Measurements from ENCODE around the gene ANKDD1A.

Gene ANKDD1A

DNA sequence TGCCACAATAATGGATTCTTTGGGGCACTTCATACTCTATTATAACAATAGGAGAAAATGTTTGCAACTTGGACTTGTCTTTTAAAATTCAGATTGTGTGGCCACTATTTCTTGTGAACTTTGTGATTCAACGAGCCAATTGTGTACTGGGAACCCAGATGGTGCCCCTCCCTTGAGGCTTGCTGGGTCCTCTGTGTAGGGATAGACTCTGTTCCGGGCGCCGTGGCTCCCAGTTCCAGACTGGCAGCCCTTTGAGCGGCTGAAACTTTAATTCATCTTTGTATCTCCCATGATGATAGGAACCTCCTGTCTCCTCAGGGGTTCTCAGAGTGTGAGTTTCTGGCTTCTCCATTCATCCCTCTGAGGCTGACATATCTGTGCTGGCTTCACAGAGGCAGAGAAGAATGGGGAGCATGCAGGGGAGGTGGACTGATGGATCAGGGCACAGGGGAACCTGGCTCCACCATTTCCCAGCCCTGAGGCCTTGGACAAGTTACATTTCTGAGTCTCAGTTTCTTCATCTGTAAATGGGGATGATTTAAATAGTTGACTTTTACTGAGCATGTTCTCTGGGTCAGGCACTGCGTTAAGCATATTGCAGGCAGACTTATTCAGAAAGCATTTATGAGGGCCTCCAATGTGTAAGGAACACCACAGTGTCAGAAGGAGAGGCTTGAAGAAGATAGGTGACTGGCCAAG lies 15.2 kb upstream of the ANKDD1A start:
- no peak for DNase-seq

GRCh38 chr15:64897345-64897985 lies 14.2 kb upstream of the ANKDD1A start:
- DNase-seq = no peak

DNA sequence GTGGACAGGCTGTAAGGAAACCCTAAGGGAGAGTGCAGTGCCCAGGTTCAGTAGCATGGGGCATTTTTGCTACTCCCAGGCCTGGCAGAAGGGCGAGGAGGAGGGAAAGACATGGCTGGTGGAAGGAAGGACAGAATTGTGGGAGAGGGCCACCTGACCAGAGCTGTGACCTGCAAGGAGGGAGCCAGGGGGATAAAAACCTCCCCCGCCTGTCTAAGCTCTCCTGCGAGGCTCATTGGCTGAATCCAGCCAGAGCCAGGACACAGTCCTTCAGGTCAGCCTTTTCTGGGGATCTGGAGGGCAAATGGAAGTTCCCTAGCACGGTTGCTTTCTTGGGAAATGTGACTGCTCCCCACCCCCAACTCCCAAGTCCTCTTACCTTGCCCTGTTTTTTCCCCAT lies 13.3 kb upstream of the ANKDD1A start:
- no peak for DNase-seq

GRCh38 chr15:64901141-64901540 lies 10.6 kb upstream of the ANKDD1A start:
- DNase-seq = no peak

- no peak for DNase-seq
These were observed 9.8 kb upstream of the ANKDD1A start for GRCh38 chr15:64901914-64902313.

DNA sequence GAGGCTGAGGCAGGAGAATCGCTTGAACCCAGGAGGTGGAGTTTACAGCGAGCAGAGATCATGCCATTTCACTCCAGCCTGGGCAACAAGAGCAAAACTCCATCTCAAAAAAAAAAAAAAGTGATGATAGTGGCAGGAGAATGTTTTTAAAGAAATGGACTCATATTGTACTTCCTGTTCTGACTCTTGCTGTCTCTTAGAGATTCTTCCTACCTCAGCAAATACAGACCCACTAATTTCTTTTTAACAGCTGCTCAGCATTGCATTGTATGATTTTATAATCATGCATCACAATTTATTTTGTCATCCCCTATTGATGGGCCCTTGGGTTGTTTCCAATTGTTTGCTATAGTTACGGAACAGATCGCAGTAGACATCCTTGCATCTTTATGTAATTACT lies 8.8 kb upstream of the ANKDD1A start:
- DNase-seq = no peak

- DNase-seq = no peak
These were observed 8.3 kb upstream of the ANKDD1A start for GRCh38 chr15:64903326-64903950.

DNA sequence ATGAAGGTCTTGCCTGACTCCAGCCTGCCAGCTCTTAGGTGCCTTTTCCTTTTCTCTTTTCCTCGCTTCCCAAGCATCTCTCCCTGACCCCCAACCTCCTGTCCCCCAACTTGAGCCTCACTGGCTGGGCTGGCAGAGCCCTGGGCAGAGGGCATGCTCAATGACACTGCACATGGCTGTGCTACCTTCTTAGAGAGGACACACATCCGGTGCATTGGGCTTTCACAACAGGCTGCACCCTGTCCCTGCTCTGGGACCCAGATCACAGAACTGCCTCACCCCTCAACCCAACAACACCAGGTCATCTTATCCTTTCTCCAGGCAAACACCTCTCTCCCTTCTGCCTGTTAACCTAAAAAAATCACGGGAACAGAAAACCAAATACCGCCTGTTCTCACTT lies 7.5 kb upstream of the ANKDD1A start:
- DNase-seq = no peak

GRCh38 chr15:64905119-64905831 lies 6.4 kb upstream of the ANKDD1A start:
- DNase-seq = no peak

DNA sequence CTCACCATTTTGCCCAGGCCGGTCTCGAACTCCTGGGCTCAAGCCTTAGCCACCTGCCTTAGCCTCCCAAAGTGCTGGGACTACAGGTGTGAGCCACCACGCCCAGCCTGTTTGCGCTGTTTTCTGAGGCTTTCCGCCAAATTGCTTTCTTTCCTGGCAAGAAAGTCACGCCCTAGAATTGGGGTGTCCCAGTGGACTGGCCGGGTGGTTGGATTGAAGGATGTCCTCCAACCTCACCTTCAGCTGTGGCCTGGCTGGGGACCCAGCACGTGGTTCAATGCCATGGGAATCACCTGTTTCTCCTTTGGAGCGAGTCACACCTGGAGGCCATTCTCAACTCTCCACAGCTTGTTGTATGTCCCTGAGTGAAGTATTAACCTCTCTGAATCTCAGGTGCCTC lies 5.8 kb upstream of the ANKDD1A start:
- DNase-seq = no peak

GRCh38 chr15:64906402-64906801 lies 5.3 kb upstream of the ANKDD1A start:
- no peak for DNase-seq

GRCh38 chr15:64907991-64908390 lies 3.7 kb upstream of the ANKDD1A start:
- no peak for DNase-seq

- no peak for DNase-seq
These were observed 2.2 kb upstream of the ANKDD1A start for GRCh38 chr15:64909546-64909945.

- DNase-seq = no peak
These were observed 950 bp downstream of the ANKDD1A start for GRCh38 chr15:64912379-64913325.

DNA sequence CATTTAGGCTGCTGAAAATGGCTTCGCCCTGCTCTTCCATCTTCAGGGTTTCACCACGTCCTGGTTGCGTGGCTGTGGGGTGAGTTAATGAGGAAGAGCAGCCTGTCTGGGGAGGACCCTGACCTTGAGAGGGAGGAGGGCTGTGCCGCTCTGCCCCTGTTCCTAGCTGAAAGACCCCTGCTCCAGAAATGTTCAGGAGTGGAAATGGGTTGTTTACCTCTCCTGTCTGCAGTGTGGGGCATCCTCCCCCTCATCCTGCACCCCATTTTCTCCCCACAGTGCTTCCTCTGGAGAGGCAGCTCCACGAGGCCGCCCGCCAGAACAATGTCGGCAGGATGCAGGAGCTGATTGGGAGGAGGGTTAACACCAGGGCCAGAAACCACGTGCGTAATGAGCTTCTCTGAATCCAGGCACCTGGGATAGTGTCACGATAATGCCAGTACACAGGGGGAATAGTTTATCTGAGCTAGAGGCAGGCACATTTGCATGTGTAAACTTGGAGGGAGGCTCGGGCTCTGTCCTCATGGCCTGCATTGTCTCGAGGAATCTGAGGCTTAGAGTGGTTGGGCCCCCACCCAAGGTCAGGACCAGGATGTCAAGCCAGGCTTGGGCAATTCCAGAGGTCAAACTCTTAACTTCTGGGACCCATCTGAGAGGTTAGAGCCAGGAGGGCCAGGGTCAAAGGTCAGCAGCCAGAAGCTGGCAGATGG lies 4.0 kb downstream of the ANKDD1A start:
- no peak for DNase-seq

DNA sequence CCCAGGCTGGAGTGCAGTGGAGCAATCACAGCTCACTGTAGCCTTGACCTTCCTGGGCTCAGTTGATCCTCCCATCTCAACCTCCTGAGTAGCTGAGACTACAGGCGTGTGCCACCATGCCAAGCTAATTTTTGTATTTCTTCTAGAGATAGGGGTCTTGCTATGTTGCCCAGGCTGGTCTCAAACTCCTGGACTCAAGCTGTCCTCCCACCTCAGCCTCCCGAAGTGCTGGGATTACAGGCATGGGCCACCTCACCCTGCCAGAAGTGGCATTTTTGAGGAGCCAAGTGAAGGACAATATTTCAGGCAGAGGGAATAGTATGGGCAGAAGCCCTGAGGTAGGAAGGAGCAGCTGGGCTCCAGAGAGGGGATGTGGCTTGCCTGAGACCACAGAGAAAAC lies 4.7 kb downstream of the ANKDD1A start:
- no peak for DNase-seq

- no peak for DNase-seq
These were observed 5.5 kb downstream of the ANKDD1A start for GRCh38 chr15:64917211-64917610.

DNA sequence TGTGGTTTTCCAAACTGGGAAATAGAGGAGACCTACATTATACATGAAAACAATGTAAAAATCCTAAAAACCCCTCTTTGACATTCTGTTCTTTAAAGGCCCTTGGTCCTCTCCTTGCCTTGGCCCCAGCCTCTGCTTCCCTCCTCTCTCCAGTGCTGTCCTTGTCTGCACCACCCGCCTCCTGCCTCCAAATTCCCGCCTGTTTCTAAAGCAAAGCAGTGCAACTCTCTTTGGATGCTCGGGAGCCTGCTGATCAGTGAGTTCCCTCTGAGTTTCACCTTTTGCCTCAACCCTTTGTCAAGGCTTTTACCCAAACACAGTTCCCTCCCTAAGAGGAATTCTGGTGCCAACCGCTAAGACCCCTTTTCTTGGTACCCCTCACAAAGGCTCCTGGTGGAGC lies 8.0 kb downstream of the ANKDD1A start:
- no peak for DNase-seq

DNA sequence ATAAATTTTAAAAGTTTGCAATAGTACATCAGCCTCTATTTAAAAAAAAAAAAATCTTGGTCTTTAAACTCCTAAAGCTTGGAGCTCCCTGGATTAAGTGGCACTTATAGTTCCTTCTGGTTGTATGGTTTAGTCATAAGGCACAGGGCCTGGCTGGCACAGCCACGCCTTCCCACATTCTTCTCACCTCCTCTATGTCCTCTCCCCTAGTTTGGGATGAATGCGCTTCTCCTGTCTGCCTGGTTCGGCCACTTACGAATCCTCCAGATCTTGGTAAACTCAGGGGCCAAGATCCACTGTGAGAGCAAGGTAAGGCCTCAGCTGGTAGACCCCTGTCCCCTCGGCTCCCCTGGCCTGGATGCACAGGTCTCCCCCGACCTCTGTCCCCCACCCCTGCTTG lies 10.0 kb downstream of the ANKDD1A start:
- no peak for DNase-seq

- no peak for DNase-seq
These were observed 11.8 kb downstream of the ANKDD1A start for GRCh38 chr15:64923546-64923945.

DNA sequence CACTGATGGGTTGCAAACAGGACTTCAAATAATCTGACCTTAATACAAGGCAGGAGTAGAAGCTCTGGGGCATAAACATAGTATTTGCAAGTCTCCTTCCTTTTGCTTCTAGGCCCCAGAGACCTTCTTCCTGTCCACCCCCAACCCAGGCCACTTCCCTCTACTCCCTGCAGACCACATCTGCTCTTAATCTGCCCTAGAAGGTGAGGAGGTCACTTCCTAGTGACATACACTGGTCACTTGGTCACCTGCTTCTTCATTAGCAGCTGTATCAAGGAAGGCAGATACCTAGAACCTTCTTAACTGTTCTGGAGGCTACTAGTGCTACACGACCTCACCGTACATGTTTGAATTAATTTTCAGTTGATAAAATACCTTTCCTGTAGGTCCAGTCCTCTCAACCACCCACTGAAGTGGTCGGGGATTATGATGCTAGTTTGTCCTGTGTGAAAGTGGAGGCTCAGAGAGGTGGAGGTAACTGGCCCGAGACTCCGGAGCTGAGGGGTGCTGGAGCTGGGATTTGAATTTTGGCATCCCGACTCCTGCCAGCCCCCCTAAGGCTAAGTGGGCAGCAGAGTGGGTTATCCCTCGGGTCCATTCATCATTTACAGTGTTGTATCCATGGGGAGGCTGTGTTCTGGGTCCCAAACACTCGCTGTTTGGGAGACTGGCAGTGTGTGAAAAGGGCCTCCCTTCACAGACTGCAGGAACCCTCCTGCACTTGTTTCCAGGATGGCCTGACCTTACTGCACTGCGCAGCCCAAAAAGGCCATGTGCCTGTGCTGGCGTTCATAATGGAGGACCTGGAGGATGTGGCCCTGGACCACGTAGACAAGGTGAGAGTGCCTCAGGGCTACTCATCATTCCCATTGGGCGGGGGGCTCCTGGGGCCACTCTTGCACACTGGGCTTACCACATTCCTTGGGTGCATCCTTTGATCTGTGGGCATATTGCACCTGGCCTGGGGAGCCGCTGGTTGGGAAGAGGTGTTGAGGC lies 13.9 kb downstream of the ANKDD1A start:
- no peak for DNase-seq
